Sigmoid colon (tissue), 4 donors: Measurements from ENCODE around the gene TPM4.

ENCODE experiments used
- CTCF ChIP-seq, 4 experiments: fragments of 450-650 bp in 3 of 4; fragments of 200-600 bp in 1 of 4; IDR thresholded peaks; one replicate each; pipeline ENCODE4 v1.5.1; 2016 to 2019; ENCODE audit warnings: antibody characterized with exemption in 4 of 4, mild to moderate bottlenecking in 3 of 4, moderate library complexity in 2 of 4
- EP300 ChIP-seq, 4 donors: sonication (generic); formaldehyde crosslinking; IDR thresholded peaks; one replicate each; pipeline ENCODE4 v1.6.1; 2017; ENCODE audit warnings: antibody characterized with exemption in 4 of 4
- POLR2A ChIP-seq, 2 donors: fragments of 450-650 bp; IDR thresholded peaks; one replicate each; pipeline ENCODE4 v1.6.1; 2016; ENCODE audit warnings: antibody characterized with exemption in 2 of 2, mild to moderate bottlenecking in 2 of 2, moderate library complexity in 2 of 2
- POLR2AphosphoS5 ChIP-seq, 4 donors: sonication (generic); formaldehyde crosslinking; IDR thresholded peaks; one replicate each; pipeline ENCODE4 v1.6.1; 2017; ENCODE audit warnings: antibody characterized with exemption in 4 of 4

GRCh38 chr19:16071072-16071691 lies 5.1 kb upstream of the TPM4 start:
- TF ChIP-seq POLR2A (IDR thresholded peaks at IDR 0.05): no peak
- no peak for TF ChIP-seq CTCF (IDR thresholded peaks at IDR 0.05)
- TF ChIP-seq POLR2AphosphoS5 (IDR thresholded peaks at IDR 0.05): peak in 1 of 4 donors; percentile 42
- no peak for TF ChIP-seq EP300 (IDR thresholded peaks at IDR 0.05)
